GM18502 (cell line): Measurements from ENCODE around the gene TOMM22.

ENCODE experiments used
- ATAC-seq: cut with Tn5 transposase; IDR thresholded peaks from one replicate; pipeline ENCODE4 v1.9.1; 2021; ENCODE audit warnings: mild to moderate bottlenecking; ENCODE audit not compliant: unreplicated experiment, poor library complexity

The TOMM22 gene

GRCh38 chr22:38731703-38732161 lies 50.0 kb downstream of the TOMM22 start:
- no peak for ATAC-seq

DNA sequence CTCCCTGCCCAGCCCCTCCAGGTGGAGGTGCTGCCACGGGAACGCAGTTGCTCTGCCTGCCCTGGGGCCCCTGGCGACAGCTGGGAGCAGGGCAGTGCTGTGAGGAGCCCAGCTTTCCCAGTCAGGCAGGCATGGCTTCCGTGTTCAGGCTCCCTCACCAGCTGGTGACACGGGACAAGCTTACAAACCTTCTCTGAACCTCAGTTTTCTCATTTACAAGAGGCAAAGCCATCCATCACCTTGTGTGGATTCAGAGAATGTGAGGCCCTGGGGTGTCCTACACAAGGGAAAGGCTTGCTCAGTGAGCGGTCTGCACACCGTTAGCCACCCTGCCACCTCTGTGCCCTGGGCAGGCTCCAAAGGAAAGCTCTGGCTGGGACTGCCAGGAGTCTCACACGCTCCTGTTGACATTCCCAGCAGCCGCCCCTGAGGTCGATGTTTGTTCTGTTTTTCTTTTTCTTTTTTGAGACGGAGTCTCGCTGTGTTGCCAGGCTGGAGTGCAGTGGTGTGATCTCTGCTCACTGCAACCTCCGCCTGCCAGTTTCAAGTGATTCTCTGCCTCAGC lies 50.6 kb downstream of the TOMM22 start:
- no peak for ATAC-seq

GRCh38 chr22:38733329-38733723 lies 51.6 kb downstream of the TOMM22 start:
- no peak for ATAC-seq

- ATAC-seq: no peak
Observed at GRCh38 chr22:38733724-38734381, 52.1 kb downstream of the TOMM22 start.

- ATAC-seq: no peak
Observed at GRCh38 chr22:38734421-38735100, 52.8 kb downstream of the TOMM22 start.
